ENCODE data around the gene TAF8. TPM values are rescaled to one million over a fixed set of nuclear protein-coding genes. Genes with fewer than 3 reads are reported as not detected.
A peak's percentile ranks its signal among the peaks of the same experiment; 100 is the strongest.

TAF8 gene
- polyA plus RNA-seq, 1 experiment, result 13.9 TPM

GRCh38 chr6:42136508-42137193 is 86.3 kb downstream of the TAF8 start:
- no peak overlapping the region for H3K4me3 ChIP-seq (ENCODE audit: low read depth, low read length)
- CTCF ChIA-PET, result interaction anchor here (0.8 to 1.4 kb wide), 3 partner anchors 12 to 29 kb away, joined by 3 to 5 read pairs (median 5); no protein-coding TSS in a partner anchor
- no peak for DNase-seq (ENCODE audit: low read depth)
- POLR2A ChIA-PET, result interaction anchor here (0.6 to 0.7 kb wide), 2 partner anchors 67 to 1229 kb away, joined by 3 to 6 read pairs; no protein-coding TSS in a partner anchor
- TF ChIP-seq, protein P1, sequence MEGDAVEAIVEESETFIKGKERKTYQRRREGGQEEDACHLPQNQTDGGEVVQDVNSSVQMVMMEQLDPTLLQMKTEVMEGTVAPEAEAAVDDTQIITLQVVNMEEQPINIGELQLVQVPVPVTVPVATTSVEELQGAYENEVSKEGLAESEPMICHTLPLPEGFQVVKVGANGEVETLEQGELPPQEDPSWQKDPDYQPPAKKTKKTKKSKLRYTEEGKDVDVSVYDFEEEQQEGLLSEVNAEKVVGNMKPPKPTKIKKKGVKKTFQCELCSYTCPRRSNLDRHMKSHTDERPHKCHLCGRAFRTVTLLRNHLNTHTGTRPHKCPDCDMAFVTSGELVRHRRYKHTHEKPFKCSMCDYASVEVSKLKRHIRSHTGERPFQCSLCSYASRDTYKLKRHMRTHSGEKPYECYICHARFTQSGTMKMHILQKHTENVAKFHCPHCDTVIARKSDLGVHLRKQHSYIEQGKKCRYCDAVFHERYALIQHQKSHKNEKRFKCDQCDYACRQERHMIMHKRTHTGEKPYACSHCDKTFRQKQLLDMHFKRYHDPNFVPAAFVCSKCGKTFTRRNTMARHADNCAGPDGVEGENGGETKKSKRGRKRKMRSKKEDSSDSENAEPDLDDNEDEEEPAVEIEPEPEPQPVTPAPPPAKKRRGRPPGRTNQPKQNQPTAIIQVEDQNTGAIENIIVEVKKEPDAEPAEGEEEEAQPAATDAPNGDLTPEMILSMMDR (IDR thresholded peaks at IDR 0.05; ENCODE audit: insufficient read depth, low read depth, low read length), result peak; percentile 49
- H3K27me3 ChIP-seq (ENCODE audit: control insufficient read depth, insufficient read depth, low read length), result no peaks in the 10 kb centered on the region
- H3K36me3 ChIP-seq (ENCODE audit: control insufficient read depth, insufficient read depth, low read length), result no peaks in the 10 kb centered on the region

Small RNA genes lying within 50 kb of the gene (small RNA-seq; reads per million reads assigned to genes)
- not detected for gene RNU6-761P (ENCODE audit: insufficient read length, low read depth, low replicate concordance)

Other genes starting within 250 kb of the TAF8 start
- 1.6 and 1.9 TPM in 2 replicates for gene USP49, start 155.1 kb upstream of the TAF8 start, polyA plus RNA-seq (2011; rRNA removed)
- gene MED20, start 129.4 kb upstream of the TAF8 start, polyA plus RNA-seq (2011; rRNA removed), result 33.0 and 34.4 TPM in 2 replicates
- 18.0 and 28.5 TPM in 2 replicates for gene BYSL, start 129.0 kb upstream of the TAF8 start, polyA plus RNA-seq (2011; rRNA removed)
- 20.0 and 38.5 TPM in 2 replicates for gene CCND3, start 108.7 kb upstream of the TAF8 start, polyA plus RNA-seq (2011; rRNA removed)
- 0.51 and 0.70 TPM in 2 replicates for gene C6orf132, start 92.1 kb downstream of the TAF8 start, polyA plus RNA-seq (2011; rRNA removed)
- 0.20 and 0.33 TPM in 2 replicates for gene GUCA1A, start 122.8 kb downstream of the TAF8 start, polyA plus RNA-seq (2011; rRNA removed)
- 0.40 and 0.58 TPM in 2 replicates for gene GUCA1B, start 144.4 kb downstream of the TAF8 start, polyA plus RNA-seq (2011; rRNA removed)
- gene MRPS10, start 167.3 kb downstream of the TAF8 start, polyA plus RNA-seq (2011; rRNA removed), result 26.4 and 43.3 TPM in 2 replicates